Measurements from ENCODE around the gene PARP2. TPM values are rescaled to one million over a fixed set of nuclear protein-coding genes. Genes with fewer than 3 reads are reported as not detected.

PARP2 gene
- total and polyA plus RNA-seq, 2 donors (not counting 3 experiments of a cell fraction or from before 2014, with no cell fraction given): 15.7 to 30.6 TPM

GRCh38 chr14:20341646-20342045 lies 1.8 kb upstream of the PARP2 start:
- peak overlapping the region; percentile 90 for H3K9ac ChIP-seq (replicated peaks; ENCODE audit: extremely low read depth, insufficient read depth, low read length)

More at GRCh38 chr14:20341646-20342045, 1.8 kb upstream of the PARP2 start:
- FAIRE-seq (peak; percentile 44), DNase-seq (ENCODE audit: low read depth, low spot score) (no peak)
- H3K4me2 ChIP-seq (ENCODE audit: insufficient read depth, low read length): peak overlapping the region; percentile 94
- H3K27ac ChIP-seq (ENCODE audit: insufficient read depth, low read depth, low read length): peak overlapping the region; percentile 80
- no peaks in the 10 kb centered on the region for H4K20me1 ChIP-seq (replicated peaks; ENCODE audit: control insufficient read depth, extremely low read depth, insufficient read depth, low read length)
- H3K4me3 ChIP-seq (replicated peaks in 1 of 3; ENCODE audit: insufficient read depth in 1 of 3, low read depth in 1 of 3, low read length in 3 of 3): peak overlapping the region in 2 of 3 experiments; percentile 78 to 93
- no peak overlapping the region for H2AFZ ChIP-seq (ENCODE audit: low read depth, low read length)
- H3K9me1 ChIP-seq (replicated peaks; ENCODE audit: control insufficient read depth, extremely low read depth, insufficient read depth, low read length): no peaks in the 10 kb centered on the region
- TF ChIP-seq POLR2A (IDR thresholded peaks at IDR 0.05; ENCODE audit: low read depth, low read length): no peak
- TF ChIP-seq EZH2 (IDR thresholded peaks at IDR 0.05; ENCODE audit: borderline replicate concordance, low read depth, low read length, severe bottlenecking): no peak
- no peak for TF ChIP-seq MAX (IDR thresholded peaks at IDR 0.05; ENCODE audit: insufficient read depth, insufficient read length)
- TF ChIP-seq JUN (IDR thresholded peaks at IDR 0.05; ENCODE audit: borderline replicate concordance, insufficient read depth, insufficient read length, low read depth): no peak
- TF ChIP-seq GATA2 (IDR thresholded peaks at IDR 0.05; ENCODE audit: insufficient read depth, insufficient read length, low read depth, low read length): no peak
- TF ChIP-seq MYC (IDR thresholded peaks at IDR 0.05; ENCODE audit: low read depth, low read length): no peak
- TF ChIP-seq FOS (IDR thresholded peaks at IDR 0.05; ENCODE audit: borderline replicate concordance, insufficient read depth, low read length): no peak
- TF ChIP-seq POLR2AphosphoS5 (IDR thresholded peaks at IDR 0.05; ENCODE audit: insufficient read depth, low read depth, low read length): no peak
- TF ChIP-seq CTCF (IDR thresholded peaks at IDR 0.05; ENCODE audit: extremely low read depth in 1 of 2, insufficient read depth in 1 of 2, low read depth in 1 of 2, low read length in 2 of 2): no peak
- intact Hi-C loops (cut with micrococcal nuclease) (loop anchor here (1.0 kb wide), 1 partner anchor 8 kb away; the partner anchor contains the start of gene CCNB1IP1), dilution Hi-C loops (cut with MboI; ENCODE audit: extremely low pct_ligation_motif_present, low sequenced_read_pairs) (no loop called here)
- peaks cover 11% of the 10 kb centered on the region for H3K4me1 ChIP-seq (ENCODE audit: control insufficient read depth, extremely low read depth, insufficient read depth, low read length)
- peaks cover 0 to 3% of the 10 kb centered on the region in 2 experiments for H3K36me3 ChIP-seq (ENCODE audit: control insufficient read depth in 2 of 2, extremely low read depth in 1 of 2, insufficient read depth in 2 of 2, low read length in 2 of 2)
- peaks cover 14% of the 10 kb centered on the region for H3K79me2 ChIP-seq (ENCODE audit: control insufficient read depth, insufficient read depth, low read length)
- CTCF ChIA-PET: interaction anchor here (0.9 to 6.4 kb wide), 5 partner anchors 9 to 630 kb away, joined by 3 to 73 read pairs (median 3); partner anchors contain the start of gene CCNB1IP1
- H3K9me3 ChIP-seq (replicated peaks; ENCODE audit: control insufficient read depth, insufficient read depth, low read length): no peaks in the 10 kb centered on the region
- H3K27me3 ChIP-seq (ENCODE audit: control insufficient read depth in 2 of 2, insufficient read depth in 2 of 2, low read length in 2 of 2): peaks cover 2% of the 10 kb centered on the region in 2 experiments
- POLR2A ChIA-PET: interaction anchor here (2.4 to 3.0 kb wide), 3 partner anchors 9 to 120 kb away, joined by 10 to 36 read pairs (median 30); partner anchors contain the start of genes CCNB1IP1 and PIP4P1
- no TSS peak for BruUV-seq (replicated peaks)
